VCaP (cell line): ENCODE results near the gene CLEC4A.
"Not testable (repeated sequence)": the region's sequence is repeated elsewhere in the genome, so short reads cannot be mapped to it uniquely, and the experiment has no call there.

Source experiments
- H3K27ac ChIP-seq: fragments of 450-650 bp; 2 replicates; pipeline ENCODE4 v1.5.1; 2017
- CTCF ChIP-seq: fragments of 450-650 bp; conservative IDR thresholded peaks from 2 replicates; pipeline ENCODE4 v1.5.1; 2017; ENCODE audit warnings: mild to moderate bottlenecking, moderate library complexity

The CLEC4A gene

GRCh38 chr12:8081251-8081920, 42.0 kb upstream of the CLEC4A start:
- TF ChIP-seq CTCF = no peak
- H3K27ac ChIP-seq = peak overlapping the region; percentile 95

GRCh38 chr12:8082808-8083100, 40.7 kb upstream of the CLEC4A start:
- peak overlapping the region; percentile 95 for H3K27ac ChIP-seq

GRCh38 chr12:8084351-8084750, 39.1 kb upstream of the CLEC4A start:
- H3K27ac ChIP-seq = not testable (repeated sequence)

More at GRCh38 chr12:8082808-8083100, 40.7 kb upstream of the CLEC4A start:
- TF ChIP-seq CTCF = no peak

- no peak overlapping the region for H3K27ac ChIP-seq
- TF ChIP-seq CTCF = no peak
Observed at GRCh38 chr12:8087666-8088065, 35.8 kb upstream of the CLEC4A start.

- no peak overlapping the region for H3K27ac ChIP-seq
- no peak for TF ChIP-seq CTCF
Observed at GRCh38 chr12:8088574-8088973, 34.8 kb upstream of the CLEC4A start.

GRCh38 chr12:8089277-8089676, 34.1 kb upstream of the CLEC4A start:
- H3K27ac ChIP-seq = not testable (repeated sequence)

- no peak for TF ChIP-seq CTCF
- H3K27ac ChIP-seq = no peak overlapping the region
Observed at GRCh38 chr12:8089716-8090115, 33.7 kb upstream of the CLEC4A start.

- no peak for TF ChIP-seq CTCF
- no peak overlapping the region for H3K27ac ChIP-seq
Observed at GRCh38 chr12:8093291-8093690, 30.1 kb upstream of the CLEC4A start.
